HG02943 (cell line): Measurements from ENCODE around the gene SHC4.
"Not testable (repeated sequence)": the region's sequence is repeated elsewhere in the genome, so short reads cannot be mapped to it uniquely, and the experiment has no call there.

Experiments used
- ATAC-seq: cut with Tn5 transposase; IDR thresholded peaks from one replicate; pipeline ENCODE4 v1.9.1; 2021; ENCODE audit warnings: mild to moderate bottlenecking, low read depth, moderate library complexity; ENCODE audit not compliant: unreplicated experiment

The SHC4 gene

GRCh38 chr15:48802867-48803266, 160.9 kb downstream of the SHC4 start:
- ATAC-seq: no peak

DNA sequence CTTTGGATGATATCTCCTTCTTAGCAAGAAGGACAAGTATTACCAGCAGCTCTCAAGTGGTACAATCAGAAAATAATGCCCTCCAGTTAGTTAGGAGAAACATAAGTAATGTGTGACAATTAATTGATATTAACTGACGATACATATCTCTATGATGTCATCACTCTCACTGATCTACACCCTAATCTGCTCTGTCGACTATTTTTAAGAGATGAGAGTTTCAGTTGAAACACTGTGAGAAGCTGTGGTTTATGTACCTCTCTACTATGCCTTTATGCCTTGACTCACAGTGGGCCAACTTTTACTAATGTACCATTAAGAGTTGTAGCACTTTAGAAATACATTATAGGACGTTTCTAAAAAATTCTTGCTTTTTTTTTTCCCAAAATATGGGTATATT, 161.5 kb downstream of the SHC4 start:
- no peak for ATAC-seq

- ATAC-seq: no peak
Measured at GRCh38 chr15:48800811-48801455, 162.8 kb downstream of the SHC4 start.

- ATAC-seq: no peak
Measured at GRCh38 chr15:48800245-48800644, 163.5 kb downstream of the SHC4 start.

DNA sequence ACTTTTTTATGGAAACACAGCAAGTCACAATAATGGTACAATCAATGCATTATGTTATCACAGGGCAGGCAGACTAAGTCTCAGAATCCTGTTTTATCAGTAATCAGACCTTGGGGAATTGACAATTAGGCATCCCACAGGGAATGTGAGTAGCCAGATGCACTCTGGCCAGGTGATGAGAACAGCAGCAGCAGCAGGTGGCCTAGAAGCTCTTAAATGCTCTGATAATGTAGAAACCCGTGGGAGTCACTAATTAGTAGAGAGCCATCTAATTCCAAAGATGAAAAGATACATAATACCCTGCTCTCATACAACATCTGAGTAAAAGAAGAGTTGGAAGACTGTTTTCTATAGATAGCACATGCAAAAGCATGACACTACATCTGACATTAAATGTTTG, 165.4 kb downstream of the SHC4 start:
- no peak for ATAC-seq

DNA sequence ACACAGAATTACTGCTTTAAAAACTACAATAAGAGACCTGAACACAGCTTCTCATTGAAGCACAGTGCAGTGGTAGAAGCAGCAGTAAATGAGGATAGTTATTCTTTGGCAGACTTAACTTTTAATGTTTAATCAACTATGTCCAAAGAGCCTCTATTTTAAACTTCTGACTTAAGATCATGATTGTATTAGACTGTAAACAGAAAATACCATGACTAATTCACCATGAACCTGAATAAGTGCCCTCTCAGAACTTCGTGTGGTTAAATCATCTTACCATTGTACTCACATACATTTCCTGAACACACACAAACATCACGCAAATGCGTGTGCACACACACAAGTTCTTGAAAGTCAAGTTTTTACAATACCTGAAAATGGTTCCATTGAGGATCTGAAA, 166.8 kb downstream of the SHC4 start:
- peak; percentile 55 for ATAC-seq

DNA sequence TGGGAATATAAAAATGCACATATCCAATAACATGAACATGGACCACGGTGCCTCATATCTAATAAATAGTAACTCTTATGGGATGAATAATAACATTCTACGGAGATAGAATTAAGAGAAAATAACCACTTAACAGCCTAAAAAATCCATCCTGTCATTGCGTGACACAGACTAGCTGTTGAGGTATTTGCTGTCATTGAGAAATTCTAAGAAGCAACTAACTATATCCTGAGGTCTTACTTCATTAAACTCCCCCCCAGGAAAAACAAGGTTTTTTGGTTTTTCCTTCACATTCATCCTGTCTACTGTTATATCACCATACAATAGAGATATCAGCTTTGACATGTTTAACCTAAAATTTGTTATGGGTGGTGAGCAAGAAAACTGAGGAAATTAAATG, 167.2 kb downstream of the SHC4 start:
- no peak for ATAC-seq

- ATAC-seq: no peak
Measured at GRCh38 chr15:48795901-48796300, 167.8 kb downstream of the SHC4 start.

GRCh38 chr15:48794697-48795134, 169.0 kb downstream of the SHC4 start:
- peak; percentile 66 for ATAC-seq

DNA sequence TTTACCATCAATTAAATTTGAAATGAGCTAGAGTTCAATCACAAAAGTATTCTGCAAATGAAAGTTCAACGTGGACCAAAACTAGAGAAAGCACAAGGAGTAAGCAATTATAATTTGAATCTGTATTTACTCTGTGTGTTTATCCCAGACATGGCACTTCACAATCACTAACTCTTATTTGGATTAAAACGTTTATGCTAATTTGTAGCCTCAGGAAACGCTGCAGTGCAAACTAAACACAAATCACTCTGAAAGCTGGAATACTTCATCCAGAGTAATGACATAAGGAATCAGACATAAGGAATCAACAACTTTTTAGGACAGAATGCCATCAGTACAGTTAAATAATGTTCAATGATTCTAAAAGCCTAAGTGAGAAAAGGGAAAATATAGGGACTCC, 171.3 kb downstream of the SHC4 start:
- ATAC-seq: no peak

DNA sequence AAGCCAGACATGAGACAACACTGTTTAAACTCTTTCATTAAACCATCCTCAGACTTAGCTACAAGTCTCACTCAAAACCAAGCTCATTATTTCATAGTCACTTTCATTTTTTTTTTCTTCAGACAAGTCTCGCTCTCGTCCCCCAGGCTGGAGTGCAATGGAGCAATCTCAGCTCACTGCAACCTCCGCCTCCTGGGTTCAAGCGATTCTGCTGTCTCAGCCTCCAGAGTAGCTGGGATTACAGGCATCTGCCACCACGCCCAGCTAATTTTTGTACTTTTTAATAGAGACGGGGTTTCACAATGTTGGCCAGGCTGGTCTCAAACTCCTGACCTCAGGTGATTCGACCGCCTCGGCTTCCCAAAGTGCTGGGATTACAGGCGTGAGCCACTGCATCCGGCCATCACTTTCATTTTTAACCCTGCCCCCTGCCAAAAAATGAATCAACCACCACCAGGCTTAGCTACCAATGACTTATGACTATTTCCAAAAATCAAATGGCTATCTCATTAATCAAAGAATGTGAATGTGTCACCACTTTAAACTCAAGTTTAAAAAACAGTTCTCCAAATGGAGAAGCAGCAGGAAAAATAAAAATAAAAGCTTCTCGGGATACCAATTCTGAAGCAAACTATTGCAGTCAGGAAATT, 173.1 kb downstream of the SHC4 start:
- not testable (repeated sequence) for ATAC-seq

GRCh38 chr15:48785712-48786111, 178.0 kb downstream of the SHC4 start:
- no peak for ATAC-seq

GRCh38 chr15:48785195-48785594, 178.5 kb downstream of the SHC4 start:
- no peak for ATAC-seq

DNA sequence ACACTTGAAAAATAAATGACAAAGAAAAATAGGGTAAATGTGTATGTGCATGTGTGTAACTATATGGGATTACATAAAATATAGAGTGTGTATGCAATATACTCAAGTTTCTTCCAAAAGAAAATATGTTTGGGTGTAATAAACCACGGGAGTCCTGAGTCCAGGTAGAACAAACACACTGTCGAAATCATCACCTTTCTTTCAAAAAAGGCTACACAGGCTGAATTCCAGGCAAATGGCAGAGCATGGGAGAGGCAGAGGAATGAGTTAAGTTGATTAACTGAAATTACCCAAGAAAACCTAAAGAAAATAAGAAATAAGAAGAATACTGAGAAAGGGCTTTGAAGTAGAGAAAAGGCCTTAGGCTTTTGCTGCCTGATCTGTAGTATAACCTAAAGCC, 179.0 kb downstream of the SHC4 start:
- no peak for ATAC-seq

GRCh38 chr15:48782911-48783310, 180.8 kb downstream of the SHC4 start:
- no peak for ATAC-seq

DNA sequence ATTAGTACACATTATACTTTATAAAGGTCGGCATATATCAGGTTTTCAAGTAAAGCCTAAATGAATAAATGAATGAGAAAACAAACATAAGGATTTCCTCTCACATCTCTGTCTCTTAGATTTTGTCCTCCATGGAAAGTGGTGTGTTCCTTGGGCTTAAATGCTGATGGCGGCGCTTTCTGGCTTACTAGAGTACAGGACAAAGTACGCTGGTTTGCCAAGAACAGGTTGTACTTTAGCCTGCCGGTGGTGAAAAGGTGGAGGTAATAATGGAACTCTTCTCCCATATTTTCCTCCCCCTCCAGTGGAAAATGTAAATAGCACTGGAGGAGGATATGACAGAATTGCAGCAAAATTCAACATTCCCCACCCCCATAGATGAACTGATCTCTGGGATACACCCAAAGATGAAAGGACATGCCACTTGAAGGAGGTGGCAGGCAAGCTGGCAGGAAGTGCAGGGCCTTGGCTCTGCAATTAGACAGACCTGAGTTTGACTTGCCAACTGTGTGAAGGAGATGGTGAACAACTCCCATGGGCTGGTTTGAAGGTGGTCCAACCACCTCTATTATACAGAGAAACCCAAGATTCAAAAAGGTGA, 182.1 kb downstream of the SHC4 start:
- ATAC-seq: no peak

- ATAC-seq: no peak
Measured at GRCh38 chr15:48781017-48781416, 182.7 kb downstream of the SHC4 start.

- no peak for ATAC-seq
Measured at GRCh38 chr15:48778331-48778730, 185.4 kb downstream of the SHC4 start.

DNA sequence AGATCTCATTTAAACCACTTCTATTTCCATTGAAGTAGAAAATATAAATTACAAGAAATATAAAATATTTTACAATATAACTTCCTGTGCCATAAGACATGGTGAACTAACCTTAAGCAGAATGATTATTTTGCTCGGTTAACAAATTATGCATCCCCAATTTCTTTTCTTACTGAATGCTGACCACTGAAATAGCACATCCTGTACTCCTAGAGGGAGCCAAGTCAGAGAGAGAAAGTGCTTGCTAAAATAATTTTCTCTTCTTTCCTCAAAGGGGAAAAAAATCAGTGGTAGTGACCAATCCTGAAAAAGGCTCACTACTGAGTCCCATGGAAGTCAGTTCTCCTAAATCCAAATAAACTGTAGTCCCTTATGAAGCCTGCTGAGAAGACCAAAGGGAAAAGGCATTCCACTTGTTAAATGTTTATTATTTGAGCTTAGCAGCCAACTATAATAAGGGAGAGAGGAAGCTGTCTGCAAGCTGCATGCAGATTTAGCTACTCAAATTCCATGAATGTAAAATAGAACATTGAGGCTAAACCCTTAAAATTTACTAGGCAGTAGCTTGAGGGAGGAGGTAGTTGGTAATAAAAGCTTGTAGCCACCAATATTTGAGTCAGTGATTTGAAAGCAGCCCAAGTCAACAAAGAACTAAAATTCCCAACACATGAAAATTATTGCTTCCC, 185.9 kb downstream of the SHC4 start:
- ATAC-seq: no peak

- ATAC-seq: no peak
Measured at GRCh38 chr15:48775546-48775945, 188.2 kb downstream of the SHC4 start.

- ATAC-seq: no peak
Measured at GRCh38 chr15:48774484-48774883, 189.2 kb downstream of the SHC4 start.
